ENCODE measurements around the gene LNX1.
"Not testable (repeated sequence)": the region's sequence is repeated elsewhere in the genome, so short reads cannot be mapped to it uniquely, and the experiment has no call there.

Gene LNX1

GRCh38 chr4:53490965-53491622 lies 100.2 kb downstream of the LNX1 start:
- DNase-seq = no peak

DNA sequence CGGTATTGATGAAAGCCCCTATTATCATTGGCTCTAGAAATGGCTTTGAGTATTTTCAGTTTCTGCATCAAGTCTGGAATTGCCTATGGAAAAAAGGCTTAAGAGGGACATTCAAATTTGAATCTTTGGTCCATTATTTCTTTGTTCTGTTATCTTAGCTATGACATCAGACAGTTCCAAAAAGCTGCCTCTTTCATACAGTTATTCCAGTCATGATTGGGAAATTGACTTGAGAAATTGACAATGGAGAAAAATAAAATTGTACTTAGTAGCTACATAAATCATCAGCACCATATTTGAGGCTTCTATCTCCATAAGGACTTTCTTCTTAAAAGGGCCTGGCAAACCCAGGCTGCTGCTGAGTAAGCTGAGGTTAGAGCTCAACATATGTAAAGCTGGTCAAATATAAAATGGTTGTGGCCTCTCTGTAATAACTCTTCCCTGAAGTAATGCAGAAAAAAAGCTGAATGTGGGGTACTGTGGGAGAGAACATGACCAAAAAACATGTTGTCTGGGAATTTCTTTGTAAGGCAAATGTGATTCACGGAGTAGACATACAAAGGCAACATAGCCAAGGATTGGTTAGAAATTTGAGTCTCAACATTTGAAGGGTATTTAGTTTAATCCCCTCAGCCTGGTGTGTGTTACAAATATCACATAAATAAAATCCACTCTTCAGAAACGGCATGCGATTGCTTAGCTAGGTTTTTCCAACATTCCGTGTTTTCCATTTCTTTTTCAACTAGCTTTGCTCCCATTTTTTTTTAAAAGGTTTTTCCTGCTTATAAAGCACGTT lies 100.9 kb downstream of the LNX1 start:
- no peak for DNase-seq

GRCh38 chr4:53489279-53489889 lies 101.9 kb downstream of the LNX1 start:
- DNase-seq = no peak

GRCh38 chr4:53487766-53488165 lies 103.5 kb downstream of the LNX1 start:
- DNase-seq = no peak

GRCh38 chr4:53485658-53486040 lies 105.6 kb downstream of the LNX1 start:
- no peak for DNase-seq

GRCh38 chr4:53484911-53485657 lies 106.2 kb downstream of the LNX1 start:
- DNase-seq = no peak

- no peak for DNase-seq
Measured at GRCh38 chr4:53483250-53483649, 108.0 kb downstream of the LNX1 start.

DNA sequence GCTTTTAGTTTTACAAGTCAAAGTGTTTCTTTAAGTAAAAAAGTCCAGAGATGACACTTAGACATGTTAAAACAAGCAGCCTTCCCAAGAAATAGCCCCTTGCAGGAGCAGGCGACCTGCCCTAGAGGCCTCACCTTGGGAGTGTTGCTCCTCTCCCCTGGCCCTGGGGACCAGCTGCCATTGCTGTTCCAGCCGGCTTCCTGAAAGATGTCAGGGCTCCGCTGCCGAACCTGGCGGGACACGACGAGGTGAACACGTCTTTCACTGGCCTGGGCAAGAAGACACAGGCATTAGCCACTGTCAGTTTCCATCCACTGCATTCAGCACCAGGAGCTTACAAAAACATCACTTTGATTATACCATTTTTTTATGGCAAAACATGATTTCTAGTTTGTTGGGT lies 109.7 kb downstream of the LNX1 start:
- no peak for DNase-seq

- DNase-seq = no peak
Measured at GRCh38 chr4:53480909-53481308, 110.4 kb downstream of the LNX1 start.

- no peak for DNase-seq
Measured at GRCh38 chr4:53479736-53480525, 111.4 kb downstream of the LNX1 start.

DNA sequence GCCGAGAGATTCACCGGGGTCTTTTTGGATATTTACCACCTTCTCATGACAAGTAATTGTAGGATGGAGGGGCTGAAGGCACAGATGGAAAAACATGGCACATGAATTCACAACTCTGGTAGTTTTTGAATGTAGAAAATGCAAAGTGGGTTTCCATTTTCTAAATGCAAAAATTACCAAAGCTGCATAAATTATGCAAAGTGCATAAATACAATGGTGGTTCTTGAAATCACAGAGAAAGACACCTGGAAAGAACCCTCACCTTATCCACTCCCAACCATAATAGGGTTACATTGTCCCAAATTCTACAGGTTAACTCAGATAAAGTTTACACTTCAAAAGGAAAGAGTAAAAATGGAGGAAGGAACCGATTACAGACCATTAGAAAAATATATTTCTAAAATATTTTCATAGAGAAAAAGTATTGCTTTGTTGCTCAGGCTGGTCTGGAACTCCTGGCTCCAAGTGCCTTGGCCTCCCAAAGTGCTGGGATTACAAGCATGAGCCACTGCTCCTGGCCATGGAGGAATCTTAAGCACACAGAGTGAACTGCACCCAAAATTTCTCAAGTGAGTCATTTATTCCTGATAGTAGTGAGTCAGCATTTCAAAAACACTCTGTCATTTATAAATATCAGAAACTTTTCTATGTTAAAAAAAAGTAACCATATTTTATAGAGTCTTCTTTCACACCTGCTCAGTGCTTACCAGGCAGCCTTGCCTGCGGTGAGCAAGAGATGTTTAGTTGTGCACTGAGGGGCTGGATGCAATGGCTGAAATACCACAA lies 112.4 kb downstream of the LNX1 start:
- DNase-seq = no peak

DNA sequence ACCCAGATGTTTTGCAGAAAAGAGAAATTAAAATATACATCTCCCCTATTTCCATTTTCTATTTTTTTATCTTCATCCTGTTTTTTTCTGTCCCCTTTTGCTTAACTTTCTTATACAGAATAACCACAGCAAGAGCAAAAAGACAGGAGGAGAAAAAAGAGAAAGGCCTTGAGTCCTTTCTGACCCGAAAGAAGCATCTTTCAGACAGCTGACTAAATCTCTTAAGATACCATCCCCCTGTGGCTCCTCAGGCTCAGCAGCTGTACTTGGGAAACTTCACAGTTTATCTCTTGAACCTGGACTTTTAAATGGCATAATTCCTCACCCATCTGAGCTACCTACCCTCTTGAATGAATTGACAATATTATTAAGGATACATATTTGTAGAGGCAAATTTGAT lies 113.7 kb downstream of the LNX1 start:
- no peak for DNase-seq

GRCh38 chr4:53477038-53477565 lies 114.2 kb downstream of the LNX1 start:
- DNase-seq = no peak

GRCh38 chr4:53476232-53477037 lies 114.9 kb downstream of the LNX1 start:
- DNase-seq = no peak

DNA sequence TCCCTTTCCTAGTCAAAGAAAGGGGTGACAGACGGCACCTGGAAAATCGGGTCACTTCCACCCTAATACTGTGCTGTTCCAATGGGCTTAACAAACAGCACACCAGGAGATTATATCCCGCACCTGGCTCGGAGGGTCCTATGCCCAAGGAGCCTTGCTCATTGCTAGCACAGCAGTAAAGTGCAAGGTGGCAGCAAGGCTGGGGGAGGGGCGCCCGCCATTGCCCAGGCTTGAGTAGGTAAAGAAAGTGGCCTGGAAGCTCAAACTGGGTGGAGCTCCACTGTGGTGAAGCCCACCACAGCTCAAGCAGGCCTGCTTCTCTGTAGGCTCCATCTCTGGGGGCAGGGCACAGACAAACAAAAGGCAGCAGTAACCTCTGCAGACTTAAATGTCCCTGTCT lies 124.7 kb downstream of the LNX1 start:
- not testable (repeated sequence) for DNase-seq

- DNase-seq = no peak
Measured at GRCh38 chr4:53465891-53466290, 125.4 kb downstream of the LNX1 start.

- no peak for DNase-seq
Measured at GRCh38 chr4:53465281-53465680, 126.0 kb downstream of the LNX1 start.

GRCh38 chr4:53463340-53463739 lies 127.9 kb downstream of the LNX1 start:
- DNase-seq = no peak

- no peak for DNase-seq
Measured at GRCh38 chr4:53461244-53461643, 130.0 kb downstream of the LNX1 start.

DNA sequence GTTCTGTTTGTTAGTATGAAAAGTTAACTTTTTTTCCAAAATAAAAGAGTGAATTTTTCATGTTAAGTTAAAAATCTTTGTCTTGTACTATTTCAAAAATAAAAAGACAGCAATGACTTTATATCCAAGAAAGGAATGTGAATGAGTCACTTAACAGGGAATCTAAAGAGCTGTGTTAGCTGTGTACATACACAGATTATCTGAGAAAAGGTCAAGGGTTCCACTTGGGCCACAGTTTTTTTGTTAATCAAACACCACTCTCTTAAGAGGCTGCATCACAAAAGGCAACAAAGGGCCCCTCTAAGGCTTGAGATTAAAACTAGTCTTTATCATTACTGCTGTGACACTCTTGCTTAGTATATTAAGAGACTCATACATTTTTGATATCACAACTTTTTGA lies 131.7 kb downstream of the LNX1 start:
- no peak for DNase-seq

DNA sequence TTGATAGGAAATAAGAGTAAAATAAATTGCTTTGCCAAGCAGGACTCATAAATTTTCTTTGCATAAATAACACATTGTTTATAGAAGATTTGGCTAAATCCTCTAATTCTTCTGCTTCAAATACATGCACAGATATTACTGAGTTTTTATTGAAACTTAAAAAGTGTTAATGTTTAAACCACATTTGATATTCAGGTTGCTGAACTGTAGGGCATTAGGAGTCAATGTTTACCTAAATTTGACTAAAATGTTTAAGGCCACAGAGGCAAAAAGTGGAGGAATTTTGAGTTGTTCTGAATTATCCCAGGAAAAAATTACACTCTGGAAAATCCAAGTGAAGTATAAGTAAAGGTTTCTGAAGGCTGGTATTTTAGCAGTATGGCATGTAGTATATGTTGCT lies 135.1 kb downstream of the LNX1 start:
- no peak for DNase-seq
